Keratinocyte (primary cell): ENCODE data around the gene TMEM59L. TPM values are rescaled to one million over a fixed set of nuclear protein-coding genes. Genes with fewer than 3 reads are reported as not detected.

Experiments
- DNase-seq: peaks from one replicate; pipeline ENCODE4 v3.0.0-alpha.2; 2011; ENCODE audit warnings: low read depth, missing footprints, low spot score
- FAIRE-seq: peaks from 2 replicates; lab custom pipeline; 2011; peaks lifted over from hg19 to GRCh38; lab: Jason Lieb, UNC
- H2AFZ ChIP-seq: 2 replicates; pipeline ENCODE4 v1.6.0; 2012; ENCODE audit warnings: low read length, control low read depth, inconsistent platforms; ENCODE audit not compliant: control insufficient read depth
- H3K27ac ChIP-seq: 2 replicates; pipeline ENCODE4 v1.5.1; 2011; ENCODE audit warnings: low read length; ENCODE audit not compliant: control insufficient read depth, insufficient read depth
- H3K27me3 ChIP-seq: 3 replicates; pipeline ENCODE4 v1.6.0; 2011; ENCODE audit warnings: low read length; ENCODE audit not compliant: control insufficient read depth, insufficient read depth; ENCODE audit errors: extremely low read depth
- H3K36me3 ChIP-seq, 2 experiments: 2 replicates in 1 of 2; 3 replicates in 1 of 2; pipeline ENCODE4 v1.5.1; 2011; ENCODE audit warnings: low read length in 2 of 2, mild to moderate bottlenecking in 1 of 2; ENCODE audit not compliant: control insufficient read depth in 2 of 2, insufficient read depth in 2 of 2; ENCODE audit errors: extremely low read depth in 1 of 2
- H3K4me1 ChIP-seq: 3 replicates; pipeline ENCODE4 v1.5.1; 2011; ENCODE audit warnings: low read length; ENCODE audit not compliant: control insufficient read depth, insufficient read depth; ENCODE audit errors: extremely low read depth
- H3K4me2 ChIP-seq: 3 replicates; pipeline ENCODE4 v1.6.0; 2011; ENCODE audit warnings: low read depth, low read length; ENCODE audit not compliant: control insufficient read depth, insufficient read depth; ENCODE audit errors: extremely low read depth
- H3K4me3 ChIP-seq, 3 experiments: fragments of 200-600 bp in 1 of 3; sonication (generic) in 1 of 3; 2 replicates in 2 of 3; 3 replicates in 1 of 3; pipeline ENCODE4 v1.5.1; 2011 to 2016; ENCODE audit warnings: low read length in 3 of 3, mild to moderate bottlenecking in 3 of 3, control low read depth in 2 of 3, inconsistent platforms in 1 of 3, low read depth in 1 of 3, mixed read lengths in 1 of 3, mixed run types in 1 of 3, moderate library complexity in 1 of 3; ENCODE audit not compliant: control insufficient read depth in 2 of 3, insufficient read depth in 2 of 3; ENCODE audit errors: extremely low read depth in 1 of 3
- H3K79me2 ChIP-seq: 2 replicates; pipeline ENCODE4 v1.6.0; 2012; ENCODE audit warnings: low read length; ENCODE audit not compliant: control insufficient read depth, insufficient read depth
- H3K9ac ChIP-seq: 3 replicates; pipeline ENCODE4 v1.6.0; 2011; ENCODE audit warnings: low read length; ENCODE audit not compliant: control insufficient read depth, insufficient read depth; ENCODE audit errors: extremely low read depth
- H3K9me1 ChIP-seq: 3 replicates; pipeline ENCODE4 v1.6.0; 2011; ENCODE audit warnings: low read length; ENCODE audit not compliant: control insufficient read depth, insufficient read depth; ENCODE audit errors: extremely low read depth
- H3K9me3 ChIP-seq: 2 replicates; pipeline ENCODE4 v1.5.1; 2012; ENCODE audit warnings: low read depth, low read length; ENCODE audit not compliant: control insufficient read depth
- H4K20me1 ChIP-seq: 3 replicates; pipeline ENCODE4 v1.6.0; 2011; ENCODE audit warnings: low read length; ENCODE audit not compliant: control insufficient read depth, insufficient read depth; ENCODE audit errors: extremely low read depth
- EZH2 ChIP-seq: IDR thresholded peaks from one replicate; pipeline ENCODE4 v1.6.1; 2012; ENCODE audit warnings: inconsistent platforms, mild to moderate bottlenecking, low read length, moderate library complexity
- dilution Hi-C: fragments of 300-500 bp; cut with MboI; formaldehyde crosslinking; loops from one replicate; pipeline ENCODE4 v1.7.0; 2020; ENCODE audit warnings: low sequenced_read_pairs; ENCODE audit not compliant: extremely low pct_ligation_motif_present
- polyA plus RNA-seq, 5 experiments: library from polyadenylated mRNA; depleted of rRNA in 3 of 5; stranded (reverse) in 3 of 5; stranded (forward) in 1 of 5; unstranded in 1 of 5; fragments of >200 nt; gene quantifications; 1 replicate in 1 of 5; 2 replicates in 3 of 5; 3 replicates in 1 of 5; pipeline versions ENCODE4 v1.2.1 to v1.2.3, GENCODE V29; 2011 to 2012; ENCODE audit warnings: missing spikeins in 2 of 5, low read depth in 1 of 5, low replicate concordance in 1 of 5
- TF ChIP-seq, protein P1 (sequence below), 3 experiments: IDR thresholded peaks in 1 of 3; conservative IDR thresholded peaks in 1 of 3; optimal IDR thresholded peaks in 1 of 3; 2 replicates in 2 of 3; 3 replicates in 1 of 3; pipeline versions ENCODE3 to v1.5.1; 2011; ENCODE audit warnings: low read length in 3 of 3, mild to moderate bottlenecking in 3 of 3, moderate library complexity in 2 of 3, control low read depth in 1 of 3, inconsistent platforms in 1 of 3; ENCODE audit not compliant: insufficient read depth in 2 of 3; ENCODE audit errors: extremely low read depth in 1 of 3

Gene TMEM59L
- polyA plus RNA-seq, 1 donor (not counting 4 experiments of a cell fraction or from before 2014, with no cell fraction given) = not detected

DNA sequence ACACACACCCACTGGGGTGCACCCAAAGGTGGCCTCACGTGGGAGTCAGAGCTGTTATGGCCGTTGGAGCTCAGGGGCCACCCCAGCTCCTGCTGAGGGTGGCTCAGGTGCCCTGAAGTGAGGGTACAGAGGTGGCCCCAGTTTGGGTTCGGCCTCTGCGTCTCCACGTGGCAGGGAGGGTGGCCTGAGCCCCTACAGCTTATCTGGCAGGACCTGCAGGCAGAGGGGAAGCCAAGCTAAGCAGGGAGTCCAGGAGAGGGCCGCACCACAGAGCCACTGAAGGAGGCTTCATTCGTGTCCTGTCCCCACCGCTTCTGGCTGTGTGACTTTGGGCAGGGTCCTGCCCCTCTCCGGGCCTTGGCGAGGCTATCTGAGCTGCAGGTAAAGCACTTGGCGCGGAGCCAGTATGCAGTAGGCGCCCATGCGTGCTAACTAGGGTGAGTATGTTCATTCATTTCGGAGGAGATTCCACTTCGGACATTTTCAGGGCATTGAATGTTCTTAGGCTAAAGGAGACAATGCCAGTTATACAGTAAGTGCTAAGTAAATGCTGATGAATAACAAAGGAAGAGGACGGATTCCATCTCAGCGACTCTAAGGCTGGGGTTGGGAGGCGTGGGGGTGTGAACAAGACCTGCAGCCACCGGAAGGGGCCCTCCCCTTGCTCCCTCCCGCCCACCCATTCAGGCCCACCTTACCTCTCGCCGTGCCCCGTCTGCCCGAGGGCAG lies 19.1 kb upstream of the TMEM59L start:
- H3K4me2 ChIP-seq = no peak overlapping the region
- no peak overlapping the region for H3K27ac ChIP-seq
- H3K4me3 ChIP-seq = no peak overlapping the region

DNA sequence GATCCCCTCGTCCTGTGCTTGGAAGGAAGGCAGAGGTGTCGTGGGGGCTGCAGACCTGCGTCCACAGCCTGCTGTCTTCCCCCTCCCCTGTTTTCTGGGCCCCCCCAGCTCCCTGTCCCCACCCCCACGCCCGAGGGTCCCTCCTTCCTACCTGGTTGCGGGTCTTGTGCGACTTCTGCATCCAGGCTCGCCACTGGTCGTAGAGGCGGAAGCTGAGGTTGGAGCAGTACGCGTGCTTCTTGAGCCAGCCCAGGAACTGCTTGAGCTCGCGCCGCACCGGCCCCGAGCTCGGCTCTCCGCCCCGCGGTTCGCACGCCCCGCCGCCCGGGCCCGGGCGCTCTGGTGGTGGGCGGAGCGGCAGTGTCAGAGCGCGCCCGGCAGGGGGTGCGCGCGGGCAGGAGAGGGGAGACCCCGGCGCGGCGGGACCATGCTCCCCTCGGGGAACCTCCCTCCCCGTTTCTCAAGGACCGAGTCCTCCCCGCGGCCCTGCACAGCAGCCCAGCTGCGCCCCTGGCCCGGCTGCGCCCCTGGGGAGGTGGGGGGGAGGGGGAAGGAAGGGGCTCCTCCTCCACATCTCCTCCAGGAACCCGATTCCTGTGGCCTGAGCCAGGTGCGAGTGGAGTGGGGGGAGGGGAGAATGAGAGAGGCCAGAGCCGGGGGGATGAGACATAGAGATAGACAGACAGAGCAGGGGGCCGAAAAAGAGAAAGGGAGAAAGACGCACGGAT lies 18.4 kb upstream of the TMEM59L start:
- Histone ChIP-seq H3K27ac (no peak overlapping the region), H2AFZ (no peak overlapping the region)

More for the DNA sequence above, 19.1 kb upstream of the TMEM59L start:
- no peak for TF ChIP-seq EZH2
- TF ChIP-seq, protein P1, sequence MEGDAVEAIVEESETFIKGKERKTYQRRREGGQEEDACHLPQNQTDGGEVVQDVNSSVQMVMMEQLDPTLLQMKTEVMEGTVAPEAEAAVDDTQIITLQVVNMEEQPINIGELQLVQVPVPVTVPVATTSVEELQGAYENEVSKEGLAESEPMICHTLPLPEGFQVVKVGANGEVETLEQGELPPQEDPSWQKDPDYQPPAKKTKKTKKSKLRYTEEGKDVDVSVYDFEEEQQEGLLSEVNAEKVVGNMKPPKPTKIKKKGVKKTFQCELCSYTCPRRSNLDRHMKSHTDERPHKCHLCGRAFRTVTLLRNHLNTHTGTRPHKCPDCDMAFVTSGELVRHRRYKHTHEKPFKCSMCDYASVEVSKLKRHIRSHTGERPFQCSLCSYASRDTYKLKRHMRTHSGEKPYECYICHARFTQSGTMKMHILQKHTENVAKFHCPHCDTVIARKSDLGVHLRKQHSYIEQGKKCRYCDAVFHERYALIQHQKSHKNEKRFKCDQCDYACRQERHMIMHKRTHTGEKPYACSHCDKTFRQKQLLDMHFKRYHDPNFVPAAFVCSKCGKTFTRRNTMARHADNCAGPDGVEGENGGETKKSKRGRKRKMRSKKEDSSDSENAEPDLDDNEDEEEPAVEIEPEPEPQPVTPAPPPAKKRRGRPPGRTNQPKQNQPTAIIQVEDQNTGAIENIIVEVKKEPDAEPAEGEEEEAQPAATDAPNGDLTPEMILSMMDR (optimal IDR thresholded peaks at IDR 0.05 in 1 of 3, IDR thresholded peaks at IDR 0.05 in 1 of 3, conservative IDR thresholded peaks at IDR 0.05 in 1 of 3; ENCODE audit: extremely low read depth in 1 of 3, insufficient read depth in 2 of 3, low read length in 3 of 3) = no peak
- no peaks in the 10 kb centered on the region for H3K9me1 ChIP-seq
- H2AFZ ChIP-seq = no peak overlapping the region
- no peak overlapping the region for H3K9ac ChIP-seq
- DNase-seq (no peak), FAIRE-seq (no peak)
- dilution Hi-C loops = no loop called here
- peaks cover 5 to 8% of the 10 kb centered on the region in 2 experiments for H3K36me3 ChIP-seq
- H4K20me1 ChIP-seq = no peaks in the 10 kb centered on the region
- peaks cover 9% of the 10 kb centered on the region for H3K79me2 ChIP-seq
- peaks cover 11% of the 10 kb centered on the region for H3K4me1 ChIP-seq
- no peaks in the 10 kb centered on the region for H3K27me3 ChIP-seq
- no peaks in the 10 kb centered on the region for H3K9me3 ChIP-seq

More for the DNA sequence above, 18.4 kb upstream of the TMEM59L start:
- Histone ChIP-seq H3K4me3 (peak overlapping the region; percentile 20 to 33 (median 29)), H3K9me3 (no peaks in the 10 kb centered on the region), H3K9me1 (no peaks in the 10 kb centered on the region), H3K4me2 (peak overlapping the region; percentile 70), H3K9ac (no peak overlapping the region), H3K36me3 (peaks cover 5 to 8% of the 10 kb centered on the region in 2 experiments), H3K4me1 (peaks cover 11% of the 10 kb centered on the region), H3K27me3 (no peaks in the 10 kb centered on the region), H3K79me2 (peaks cover 9% of the 10 kb centered on the region), H4K20me1 (no peaks in the 10 kb centered on the region)
- dilution Hi-C loops = no loop called here
- FAIRE-seq (no peak), DNase-seq (no peak)
- TF ChIP-seq EZH2 = no peak
- TF ChIP-seq, protein P1 (optimal IDR thresholded peaks at IDR 0.05 in 1 of 3, IDR thresholded peaks at IDR 0.05 in 1 of 3, conservative IDR thresholded peaks at IDR 0.05 in 1 of 3; ENCODE audit: extremely low read depth in 1 of 3, insufficient read depth in 2 of 3, low read length in 3 of 3) = peak; percentile 47 to 73 (median 73)
